Prostate gland (tissue), 2 donors: ENCODE measurements around the gene POU2F1. TPM values are rescaled to one million over a fixed set of nuclear protein-coding genes. Genes with fewer than 3 reads are reported as not detected.

ENCODE experiments used
- DNase-seq: peaks from one replicate; pipeline ENCODE4 v3.0.0-alpha.2; 2019; ENCODE audit warnings: low spot score
- H3K27ac ChIP-seq, 2 donors: fragments of 200-600 bp; sonication (generic); 2 replicates each; pipeline ENCODE4 v1.5.1; 2017 to 2019
- H3K27me3 ChIP-seq: fragments of 200-600 bp; sonication (generic); replicated peaks from 2 replicates; pipeline ENCODE4 v1.5.1; 2019; ENCODE audit not compliant: insufficient read depth
- H3K36me3 ChIP-seq, 2 donors: fragments of 200-600 bp; sonication (generic); 1 replicate in 1 of 2; 2 replicates in 1 of 2; pipeline versions ENCODE4 v1.5.1 to v1.8.1; 2017 to 2019
- H3K4me1 ChIP-seq: fragments of 200-600 bp; sonication (generic); replicated peaks from 2 replicates; pipeline ENCODE4 v1.5.1; 2019
- H3K4me3 ChIP-seq, 2 donors: fragments of 200-600 bp; sonication (generic); 2 replicates each; pipeline ENCODE4 v1.5.1; 2017 to 2019
- H3K9me3 ChIP-seq: fragments of 200-600 bp; sonication (generic); 2 replicates; pipeline ENCODE4 v1.5.1; 2017
- CTCF ChIP-seq, 4 experiments: fragments of 200-600 bp in 2 of 4; fragments of 450-650 bp in 2 of 4; sonication (generic) in 2 of 4; IDR thresholded peaks; 1 replicate in 3 of 4; 2 replicates in 1 of 4; pipeline ENCODE4 v1.5.1; 2016 to 2019; ENCODE audit warnings: antibody characterized with exemption in 4 of 4, mild to moderate bottlenecking in 2 of 4, moderate library complexity in 2 of 4
- POLR2A ChIP-seq: fragments of 450-650 bp; IDR thresholded peaks from one replicate; pipeline ENCODE4 v1.6.1; 2016; ENCODE audit warnings: antibody characterized with exemption, mild to moderate bottlenecking
- POLR2AphosphoS5 ChIP-seq: sonication (generic); formaldehyde crosslinking; IDR thresholded peaks from one replicate; pipeline ENCODE4 v1.6.1; 2017; ENCODE audit warnings: antibody characterized with exemption
- WGBS: methylation state at CpG from one replicate; pipeline ENCODE4 v1.1.5; 2018; 5-methylcytosine and 5-hydroxymethylcytosine counted together
- intact Hi-C: fragments of 100-400 bp; cut with DNase I; formaldehyde crosslinking; loops from one replicate; pipeline ENCODE4 v1.14.2; 2022
- total RNA-seq, 2 donors: library from RNA; depleted of rRNA; stranded (reverse); fragments of >200 nt; gene quantifications; one replicate each; pipeline ENCODE4 v1.1.0, GENCODE V29; 2016

POU2F1 gene
- total RNA-seq, 2 donors from 2014 or later, result 10.9 to 26.6 TPM

GRCh38 chr1:167305059-167305705, 84.5 kb downstream of the POU2F1 start:
- WGBS, result 88% methylated on average over 9 of the region's 9 CpGs
- no peak overlapping the region for H3K4me3 ChIP-seq
- TF ChIP-seq POLR2AphosphoS5, result no peak
- no peak for TF ChIP-seq POLR2A
- TF ChIP-seq CTCF (IDR thresholded peaks at IDR 0.05), result no peak
- H3K27ac ChIP-seq, result no peak overlapping the region
- H3K4me1 ChIP-seq, result no peaks in the 10 kb centered on the region
- H3K9me3 ChIP-seq, result no peaks in the 10 kb centered on the region
- no peaks in the 10 kb centered on the region for H3K36me3 ChIP-seq
- DNase-seq, result no peak
- intact Hi-C loops, result no loop called here
- H3K27me3 ChIP-seq, result no peaks in the 10 kb centered on the region

- intact Hi-C loops, result no loop called here
- 47% methylated on average over 2 of the region's 2 CpGs for WGBS
- H3K27me3 ChIP-seq, result no peaks in the 10 kb centered on the region
- no peaks in the 10 kb centered on the region for H3K4me1 ChIP-seq
- no peak overlapping the region for H3K27ac ChIP-seq
- no peaks in the 10 kb centered on the region for H3K9me3 ChIP-seq
- no peak for DNase-seq
- no peaks in the 10 kb centered on the region for H3K36me3 ChIP-seq
- TF ChIP-seq POLR2A (no peak), CTCF (IDR thresholded peaks at IDR 0.05) (no peak), POLR2AphosphoS5 (no peak)
- H3K4me3 ChIP-seq, result no peak overlapping the region
Observed at GRCh38 chr1:167305706-167306277, 85.1 kb downstream of the POU2F1 start.

- no peaks in the 10 kb centered on the region for H3K27me3 ChIP-seq
- H3K4me3 ChIP-seq, result no peak overlapping the region
- H3K4me1 ChIP-seq, result no peaks in the 10 kb centered on the region
- no peak overlapping the region for H3K27ac ChIP-seq
- DNase-seq, result no peak
- H3K9me3 ChIP-seq, result no peaks in the 10 kb centered on the region
- intact Hi-C loops, result no loop called here
- no peaks in the 10 kb centered on the region for H3K36me3 ChIP-seq
- TF ChIP-seq CTCF (IDR thresholded peaks at IDR 0.05), result no peak
- no peak for TF ChIP-seq POLR2AphosphoS5
- TF ChIP-seq POLR2A, result no peak
Observed at GRCh38 chr1:167310732-167311131, 90.0 kb downstream of the POU2F1 start.

GRCh38 chr1:167312871-167313270, 92.2 kb downstream of the POU2F1 start:
- Histone ChIP-seq H3K27me3 (no peaks in the 10 kb centered on the region), H3K36me3 (no peaks in the 10 kb centered on the region), H3K4me3 (no peak overlapping the region), H3K9me3 (no peaks in the 10 kb centered on the region), H3K4me1 (no peaks in the 10 kb centered on the region), H3K27ac (no peak overlapping the region)
- DNase-seq, result no peak
- TF ChIP-seq CTCF (IDR thresholded peaks at IDR 0.05), result no peak
- no peak for TF ChIP-seq POLR2A
- no peak for TF ChIP-seq POLR2AphosphoS5
- WGBS, result 93% methylated on average over 1 of the region's 1 CpG
- intact Hi-C loops, result no loop called here

GRCh38 chr1:167314671-167315070, 94.0 kb downstream of the POU2F1 start:
- intact Hi-C loops, result no loop called here
- Histone ChIP-seq H3K27ac (no peak overlapping the region), H3K9me3 (no peaks in the 10 kb centered on the region), H3K4me3 (no peak overlapping the region), H3K27me3 (no peaks in the 10 kb centered on the region), H3K36me3 (no peaks in the 10 kb centered on the region), H3K4me1 (no peaks in the 10 kb centered on the region)
- 100% methylated on average over 3 of the region's 3 CpGs for WGBS
- TF ChIP-seq POLR2A (no peak), POLR2AphosphoS5 (no peak), CTCF (IDR thresholded peaks at IDR 0.05) (no peak)
- DNase-seq, result no peak
